ENCODE data around the gene PLCB1. TPM values are rescaled to one million over a fixed set of nuclear protein-coding genes. Genes with fewer than 3 reads are reported as not detected.

PLCB1 gene
- polyA plus RNA-seq, 1 donor (not counting 4 experiments of a cell fraction or from before 2014, with no cell fraction given) = 0.37 TPM

DNA sequence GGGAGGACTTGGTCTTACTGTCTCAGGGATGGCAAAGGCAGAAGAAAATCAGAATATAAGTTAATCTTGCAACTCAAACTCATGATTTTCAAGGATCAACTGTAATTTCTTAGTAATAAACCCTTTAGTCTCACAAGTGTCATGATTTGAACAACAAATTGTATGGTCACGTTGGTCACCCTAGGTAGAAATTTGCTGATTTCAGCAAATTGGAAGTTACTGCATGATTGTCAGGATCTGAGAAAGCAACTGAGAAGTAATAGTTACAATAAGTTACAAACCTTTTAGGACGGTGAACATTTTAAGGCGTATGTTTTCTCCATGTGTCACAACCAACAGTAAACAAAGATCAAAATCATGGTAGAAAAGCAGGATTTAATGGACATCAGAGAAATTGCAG lies 375.2 kb downstream of the PLCB1 start:
- no peak overlapping the region for H2AFZ ChIP-seq (ENCODE audit: control insufficient read depth, low read length)
- H4K20me1 ChIP-seq (ENCODE audit: control insufficient read depth, extremely low read depth, insufficient read depth, low read length) = no peaks in the 10 kb centered on the region
- no peaks in the 10 kb centered on the region for H3K4me1 ChIP-seq (ENCODE audit: control insufficient read depth, extremely low read depth, insufficient read depth, low read length)
- H3K4me2 ChIP-seq (ENCODE audit: control insufficient read depth, extremely low read depth, insufficient read depth, low read depth, low read length) = no peak overlapping the region
- H3K36me3 ChIP-seq (ENCODE audit: control insufficient read depth in 2 of 2, extremely low read depth in 1 of 2, insufficient read depth in 2 of 2, low read length in 2 of 2) = no peaks in the 10 kb centered on the region
- TF ChIP-seq EZH2 (IDR thresholded peaks at IDR 0.05; ENCODE audit: low read length) = no peak
- TF ChIP-seq, protein P1, sequence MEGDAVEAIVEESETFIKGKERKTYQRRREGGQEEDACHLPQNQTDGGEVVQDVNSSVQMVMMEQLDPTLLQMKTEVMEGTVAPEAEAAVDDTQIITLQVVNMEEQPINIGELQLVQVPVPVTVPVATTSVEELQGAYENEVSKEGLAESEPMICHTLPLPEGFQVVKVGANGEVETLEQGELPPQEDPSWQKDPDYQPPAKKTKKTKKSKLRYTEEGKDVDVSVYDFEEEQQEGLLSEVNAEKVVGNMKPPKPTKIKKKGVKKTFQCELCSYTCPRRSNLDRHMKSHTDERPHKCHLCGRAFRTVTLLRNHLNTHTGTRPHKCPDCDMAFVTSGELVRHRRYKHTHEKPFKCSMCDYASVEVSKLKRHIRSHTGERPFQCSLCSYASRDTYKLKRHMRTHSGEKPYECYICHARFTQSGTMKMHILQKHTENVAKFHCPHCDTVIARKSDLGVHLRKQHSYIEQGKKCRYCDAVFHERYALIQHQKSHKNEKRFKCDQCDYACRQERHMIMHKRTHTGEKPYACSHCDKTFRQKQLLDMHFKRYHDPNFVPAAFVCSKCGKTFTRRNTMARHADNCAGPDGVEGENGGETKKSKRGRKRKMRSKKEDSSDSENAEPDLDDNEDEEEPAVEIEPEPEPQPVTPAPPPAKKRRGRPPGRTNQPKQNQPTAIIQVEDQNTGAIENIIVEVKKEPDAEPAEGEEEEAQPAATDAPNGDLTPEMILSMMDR (optimal IDR thresholded peaks at IDR 0.05 in 1 of 3, IDR thresholded peaks at IDR 0.05 in 1 of 3, conservative IDR thresholded peaks at IDR 0.05 in 1 of 3; ENCODE audit: extremely low read depth in 1 of 3, insufficient read depth in 2 of 3, low read length in 3 of 3) = no peak
- no peaks in the 10 kb centered on the region for H3K9me3 ChIP-seq (ENCODE audit: control insufficient read depth, low read depth, low read length)
- H3K9me1 ChIP-seq (ENCODE audit: control insufficient read depth, extremely low read depth, insufficient read depth, low read length) = no peaks in the 10 kb centered on the region
- H3K27me3 ChIP-seq (ENCODE audit: control insufficient read depth, extremely low read depth, insufficient read depth, low read length) = no peaks in the 10 kb centered on the region
- FAIRE-seq = no peak
- H3K27ac ChIP-seq (ENCODE audit: control insufficient read depth, insufficient read depth, low read length) = no peak overlapping the region
- dilution Hi-C loops (cut with MboI; ENCODE audit: extremely low pct_ligation_motif_present, low sequenced_read_pairs) = no loop called here
- no peak overlapping the region for H3K4me3 ChIP-seq (ENCODE audit: control insufficient read depth in 2 of 3, extremely low read depth in 1 of 3, insufficient read depth in 2 of 3, low read depth in 1 of 3, low read length in 3 of 3)
- H3K79me2 ChIP-seq (ENCODE audit: control insufficient read depth, insufficient read depth, low read length) = no peaks in the 10 kb centered on the region
- DNase-seq (ENCODE audit: low read depth, low spot score) = no peak
- H3K9ac ChIP-seq (ENCODE audit: control insufficient read depth, extremely low read depth, insufficient read depth, low read length) = no peak overlapping the region

DNA sequence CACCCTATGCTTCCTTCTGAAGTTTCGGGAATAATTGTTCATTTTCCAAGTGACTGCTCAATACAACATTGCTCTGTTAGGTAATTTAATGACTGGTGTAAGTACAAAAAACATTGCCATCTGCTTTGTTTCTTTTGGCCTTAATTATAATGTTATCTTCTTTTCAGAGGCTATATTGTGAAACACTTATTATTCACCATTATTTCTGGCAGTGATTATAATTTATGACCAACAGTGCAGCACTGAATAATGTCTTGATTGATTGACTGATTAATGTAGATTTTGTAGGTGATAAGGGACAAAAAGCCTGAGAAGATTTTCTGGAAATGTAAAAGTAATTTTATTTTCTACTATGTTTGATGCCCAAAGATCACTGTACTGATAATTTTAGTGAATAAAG lies 377.7 kb downstream of the PLCB1 start:
- H3K27ac ChIP-seq (ENCODE audit: control insufficient read depth, insufficient read depth, low read length) = no peak overlapping the region
- no peak overlapping the region for H3K4me2 ChIP-seq (ENCODE audit: control insufficient read depth, extremely low read depth, insufficient read depth, low read depth, low read length)
- H3K4me3 ChIP-seq (ENCODE audit: control insufficient read depth in 2 of 3, extremely low read depth in 1 of 3, insufficient read depth in 2 of 3, low read depth in 1 of 3, low read length in 3 of 3) = no peak overlapping the region
- H3K9me1 ChIP-seq (ENCODE audit: control insufficient read depth, extremely low read depth, insufficient read depth, low read length) = no peaks in the 10 kb centered on the region
- FAIRE-seq (no peak), DNase-seq (ENCODE audit: low read depth, low spot score) (no peak)
- no peaks in the 10 kb centered on the region for H3K27me3 ChIP-seq (ENCODE audit: control insufficient read depth, extremely low read depth, insufficient read depth, low read length)
- no peak for TF ChIP-seq EZH2 (IDR thresholded peaks at IDR 0.05; ENCODE audit: low read length)
- TF ChIP-seq, protein P1 (optimal IDR thresholded peaks at IDR 0.05 in 1 of 3, IDR thresholded peaks at IDR 0.05 in 1 of 3, conservative IDR thresholded peaks at IDR 0.05 in 1 of 3; ENCODE audit: extremely low read depth in 1 of 3, insufficient read depth in 2 of 3, low read length in 3 of 3) = no peak
- dilution Hi-C loops (cut with MboI; ENCODE audit: extremely low pct_ligation_motif_present, low sequenced_read_pairs) = no loop called here
- H3K36me3 ChIP-seq (ENCODE audit: control insufficient read depth in 2 of 2, extremely low read depth in 1 of 2, insufficient read depth in 2 of 2, low read length in 2 of 2) = no peaks in the 10 kb centered on the region
- no peaks in the 10 kb centered on the region for H3K4me1 ChIP-seq (ENCODE audit: control insufficient read depth, extremely low read depth, insufficient read depth, low read length)
- no peak overlapping the region for H3K9ac ChIP-seq (ENCODE audit: control insufficient read depth, extremely low read depth, insufficient read depth, low read length)
- no peaks in the 10 kb centered on the region for H3K79me2 ChIP-seq (ENCODE audit: control insufficient read depth, insufficient read depth, low read length)
- no peaks in the 10 kb centered on the region for H3K9me3 ChIP-seq (ENCODE audit: control insufficient read depth, low read depth, low read length)
- H2AFZ ChIP-seq (ENCODE audit: control insufficient read depth, low read length) = no peak overlapping the region
- no peaks in the 10 kb centered on the region for H4K20me1 ChIP-seq (ENCODE audit: control insufficient read depth, extremely low read depth, insufficient read depth, low read length)

Measured in keratinocyte (primary cell).